SK-N-SH (cell line): Measurements from ENCODE around the gene TXNDC2. TPM values are rescaled to one million over a fixed set of nuclear protein-coding genes. Genes with fewer than 3 reads are reported as not detected.

Experiments
- CTCF ChIA-PET: fragments of 300-600, 350-600 bp; formaldehyde crosslinking; extraction: SDS; loops from one replicate; lab custom pipeline; 2021; lab: Yijun Ruan, JAX
- POLR2A ChIA-PET: fragments of 350-600 bp; sonication (Branson Sonifier 250); formaldehyde crosslinking; extraction: SDS; loops from one replicate; lab custom pipeline; 2020; ENCODE audit warnings: antibody characterized with exemption, inconsistent platforms; lab: Yijun Ruan, JAX
- DNase-seq: peaks from one replicate; pipeline ENCODE4 v3.0.0; 2012
- H2AFZ ChIP-seq: fragments of 200-600 bp; sonication (generic); 2 replicates; pipeline ENCODE4 v1.8.1; 2016; ENCODE audit warnings: antibody characterized with exemption, mild to moderate bottlenecking, low read depth
- H3F3A ChIP-seq: fragments of 200-600 bp; sonication (generic); replicated peaks from 2 replicates; pipeline ENCODE3; 2016; ENCODE audit warnings: antibody characterized with exemption, mild to moderate bottlenecking; ENCODE audit not compliant: insufficient read depth
- H3K27ac ChIP-seq, 2 experiments: fragments of 200-500 bp in 1 of 2; fragments of 200-600 bp in 1 of 2; sonication (Bioruptor generic) in 1 of 2; sonication (generic), shearing (Covaris generic) in 1 of 2; 2 replicates each; pipeline versions ENCODE4 v1.5.1 to v1.6.1; 2014 to 2016; ENCODE audit warnings: low read depth in 2 of 2, inconsistent platforms in 1 of 2, low read length in 1 of 2, mild to moderate bottlenecking in 1 of 2, mixed read lengths in 1 of 2
- H3K27me3 ChIP-seq: fragments of 200-600 bp; sonication (generic), shearing (Covaris generic); 2 replicates; pipeline ENCODE4 v1.6.1; 2016; ENCODE audit warnings: mixed run types; ENCODE audit not compliant: insufficient read depth
- H3K36me3 ChIP-seq, 2 experiments: fragments of 200-500 bp in 1 of 2; fragments of 200-600 bp in 1 of 2; sonication (Bioruptor generic) in 1 of 2; sonication (generic) in 1 of 2; replicated peaks in 1 of 2; 2 replicates each; pipeline versions ENCODE3 to v1.5.1; 2014 to 2016; ENCODE audit warnings: low read length in 1 of 2, mild to moderate bottlenecking in 1 of 2; ENCODE audit not compliant: insufficient read depth in 2 of 2, control insufficient read depth in 1 of 2
- H3K4me1 ChIP-seq, 2 experiments: fragments of 200-500 bp in 1 of 2; fragments of 200-600 bp in 1 of 2; sonication (Bioruptor generic) in 1 of 2; sonication (generic), shearing (Covaris generic) in 1 of 2; 2 replicates each; pipeline versions ENCODE4 v1.5.1 to v1.6.1; 2014 to 2016; ENCODE audit warnings: low read depth in 1 of 2, low read length in 1 of 2, mixed run types in 1 of 2; ENCODE audit not compliant: insufficient read depth in 2 of 2, control insufficient read depth in 1 of 2
- H3K4me2 ChIP-seq: fragments of 200-600 bp; sonication (generic), shearing (Covaris generic); 2 replicates; pipeline ENCODE4 v1.6.1; 2017; ENCODE audit warnings: mixed run types
- H3K4me3 ChIP-seq, 2 experiments: fragments of 200-500 bp in 1 of 2; fragments of 200-600 bp in 1 of 2; sonication (Bioruptor generic) in 1 of 2; sonication (generic), shearing (Covaris generic) in 1 of 2; 2 replicates each; pipeline versions ENCODE4 v1.5.1 to v1.8.1; 2014 to 2016; ENCODE audit warnings: low read depth in 2 of 2, inconsistent platforms in 1 of 2, low read length in 1 of 2, mild to moderate bottlenecking in 1 of 2, mixed read lengths in 1 of 2, moderate library complexity in 1 of 2
- H3K79me2 ChIP-seq: fragments of 200-600 bp; sonication (generic); 2 replicates; pipeline ENCODE4 v1.8.1; 2017; ENCODE audit warnings: mild to moderate bottlenecking; ENCODE audit not compliant: insufficient read depth
- H3K9ac ChIP-seq: fragments of 200-600 bp; sonication (generic); 2 replicates; pipeline ENCODE4 v1.6.1; 2017; ENCODE audit warnings: mixed run types
- H3K9me2 ChIP-seq: fragments of 200-600 bp; sonication (generic); 2 replicates; pipeline ENCODE4 v1.6.1; 2017; ENCODE audit warnings: mixed run types
- H3K9me3 ChIP-seq: fragments of 200-600 bp; sonication (generic); 2 replicates; pipeline ENCODE4 v1.6.1; 2017; ENCODE audit warnings: mixed run types, mild to moderate bottlenecking, moderate library complexity
- H4K20me1 ChIP-seq: fragments of 200-600 bp; sonication (generic); 2 replicates; pipeline ENCODE4 v1.6.1; 2017; ENCODE audit warnings: mild to moderate bottlenecking, mixed run types; ENCODE audit not compliant: insufficient read depth
- CHD2 ChIP-seq: fragments of 150-350 bp; IDR thresholded peaks from 2 replicates; pipeline ENCODE4 v1.6.1; 2018; ENCODE audit warnings: low read length; ENCODE audit not compliant: partially characterized antibody
- EP300 ChIP-seq, 2 experiments: IDR thresholded peaks; 2 replicates each; pipeline versions ENCODE4 v1.4.0 to v1.6.1; 2012; ENCODE audit warnings: borderline replicate concordance in 1 of 2, low read depth in 1 of 2, low read length in 1 of 2
- EZH2phosphoT487 ChIP-seq: fragments of 200-600 bp; sonication (generic); IDR thresholded peaks from 2 replicates; pipeline ENCODE4 v1.6.1; 2017; ENCODE audit warnings: low read depth, mixed run types, mild to moderate bottlenecking, antibody characterized with exemption, moderate library complexity, borderline replicate concordance
- FOSL2 ChIP-seq: IDR thresholded peaks from 2 replicates; pipeline ENCODE4 v1.4.0; 2012; ENCODE audit warnings: low read depth, mild to moderate bottlenecking, moderate library complexity, borderline replicate concordance
- FOXJ3 ChIP-seq: sonication (generic); formaldehyde crosslinking; IDR thresholded peaks from 2 replicates; pipeline ENCODE4 v1.5.1; 2020; ENCODE audit warnings: mild to moderate bottlenecking, missing genetic modification reagents
- MAX ChIP-seq: IDR thresholded peaks from 2 replicates; pipeline ENCODE4 v1.4.0; 2012; ENCODE audit warnings: low read depth
- NFIC ChIP-seq: IDR thresholded peaks from 2 replicates; pipeline ENCODE4 v1.4.0; 2012; ENCODE audit warnings: borderline replicate concordance
- NRF1 ChIP-seq: IDR thresholded peaks from 2 replicates; pipeline ENCODE4 v1.6.1; 2012; ENCODE audit warnings: low read depth, mild to moderate bottlenecking, low read length
- PBX3 ChIP-seq: IDR thresholded peaks from 2 replicates; pipeline ENCODE4; 2012
- POLR2AphosphoS5 ChIP-seq: IDR thresholded peaks from 2 replicates; pipeline ENCODE4 v1.6.1; 2012; ENCODE audit warnings: low read depth, low read length
- RAD21 ChIP-seq: IDR thresholded peaks from 2 replicates; pipeline ENCODE4 v1.6.1; 2012; ENCODE audit warnings: mild to moderate bottlenecking, low read length
- RXRA ChIP-seq: IDR thresholded peaks from 2 replicates; pipeline ENCODE4 v1.4.0; 2012; ENCODE audit warnings: low read depth, mild to moderate bottlenecking, borderline replicate concordance
- SMC3 ChIP-seq: IDR thresholded peaks from 2 replicates; pipeline ENCODE4 v1.6.1; 2012; ENCODE audit warnings: low read depth, low read length, improper control_type of control experiment
- TCF12 ChIP-seq: IDR thresholded peaks from 2 replicates; pipeline ENCODE4 v1.4.0; 2012
- TEAD4 ChIP-seq: IDR thresholded peaks from 2 replicates; pipeline ENCODE4 v1.4.0; 2012; ENCODE audit warnings: mild to moderate bottlenecking, borderline replicate concordance; ENCODE audit not compliant: insufficient read depth
- USF2 ChIP-seq: fragments of 150-350 bp; IDR thresholded peaks from 2 replicates; pipeline ENCODE4 v1.6.1; 2017; ENCODE audit warnings: antibody characterized with exemption, low read length, low read depth, borderline replicate concordance
- ZBTB33 ChIP-seq: IDR thresholded peaks from 2 replicates; pipeline ENCODE4 v1.4.0; 2012; ENCODE audit warnings: low read depth, borderline replicate concordance
- WGBS: methylation state at CpG from one replicate; pipeline ENCODE4 v1.1.6; 2017; ENCODE audit warnings: low lambda C conversion rate; 5-methylcytosine and 5-hydroxymethylcytosine counted together
- polyA plus RNA-seq, 3 experiments: library from polyadenylated mRNA; depleted of rRNA; stranded (reverse); fragments of >200 nt; gene quantifications; 2 replicates each; pipeline ENCODE4 v1.2.3, GENCODE V29; 2012
- TF ChIP-seq, protein P1 (sequence below): fragments of 200-600 bp; sonication (generic); IDR thresholded peaks from 2 replicates; pipeline ENCODE4 v1.6.1; 2017; ENCODE audit warnings: antibody characterized with exemption, mild to moderate bottlenecking, moderate library complexity
- TF ChIP-seq, protein P2 (sequence below): fragments of 150-350 bp; IDR thresholded peaks from 2 replicates; pipeline ENCODE4 v1.6.1; 2016; ENCODE audit warnings: mild to moderate bottlenecking, low read depth, low read length
- TF ChIP-seq, protein P3 (sequence below): IDR thresholded peaks from 2 replicates; pipeline ENCODE4 v1.4.0; 2012; ENCODE audit warnings: low read depth, borderline replicate concordance

The TXNDC2 gene
- polyA plus RNA-seq, 1 of the 3 experiments (the other 2 are of a cell fraction) = 0.07 TPM

DNA sequence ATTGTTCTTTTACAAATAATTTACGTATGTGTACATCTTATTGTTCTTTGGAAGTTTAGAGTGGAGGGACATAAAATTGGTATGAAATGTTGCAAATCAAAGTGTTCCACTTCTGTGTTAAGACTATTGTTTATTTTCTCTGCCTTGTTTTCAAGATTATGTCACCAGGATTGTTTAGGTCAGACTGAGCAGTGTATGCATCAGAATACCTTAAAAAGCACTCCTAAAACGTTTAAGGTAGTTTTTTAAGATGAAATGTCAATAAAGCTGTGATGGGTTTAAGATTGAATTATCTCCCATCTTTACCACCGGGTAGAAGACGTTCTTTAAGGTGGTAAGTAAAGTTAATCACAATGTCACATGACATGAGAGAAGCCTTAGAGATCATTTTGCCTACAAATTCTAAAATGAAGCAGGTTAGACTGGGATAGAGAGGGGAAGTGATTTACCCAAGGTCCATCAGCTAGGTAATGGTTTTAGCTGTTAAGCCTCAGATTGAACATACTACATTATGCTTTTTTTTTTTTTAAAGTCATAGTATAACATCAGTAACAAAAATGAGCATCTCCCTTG lies 38.7 kb downstream of the TXNDC2 start:
- no peak overlapping the region for H3K4me3 ChIP-seq
- H2AFZ ChIP-seq = no peak overlapping the region
- H3K36me3 ChIP-seq = peaks cover 2 to 12% of the 10 kb centered on the region in 2 experiments
- no peak for DNase-seq
- peak overlapping the region; percentile 30; the same call in 1 of the 2 replicates for H3K9ac ChIP-seq
- peaks cover 3 to 53% of the 10 kb centered on the region in 2 experiments; a peak in 3 of 4 replicates for H3K4me1 ChIP-seq
- H3K9me3 ChIP-seq = no peaks in the 10 kb centered on the region
- TF ChIP-seq SMC3 = no peak
- no peak for TF ChIP-seq PBX3
- no peak for TF ChIP-seq EZH2phosphoT487
- TF ChIP-seq, protein P1, sequence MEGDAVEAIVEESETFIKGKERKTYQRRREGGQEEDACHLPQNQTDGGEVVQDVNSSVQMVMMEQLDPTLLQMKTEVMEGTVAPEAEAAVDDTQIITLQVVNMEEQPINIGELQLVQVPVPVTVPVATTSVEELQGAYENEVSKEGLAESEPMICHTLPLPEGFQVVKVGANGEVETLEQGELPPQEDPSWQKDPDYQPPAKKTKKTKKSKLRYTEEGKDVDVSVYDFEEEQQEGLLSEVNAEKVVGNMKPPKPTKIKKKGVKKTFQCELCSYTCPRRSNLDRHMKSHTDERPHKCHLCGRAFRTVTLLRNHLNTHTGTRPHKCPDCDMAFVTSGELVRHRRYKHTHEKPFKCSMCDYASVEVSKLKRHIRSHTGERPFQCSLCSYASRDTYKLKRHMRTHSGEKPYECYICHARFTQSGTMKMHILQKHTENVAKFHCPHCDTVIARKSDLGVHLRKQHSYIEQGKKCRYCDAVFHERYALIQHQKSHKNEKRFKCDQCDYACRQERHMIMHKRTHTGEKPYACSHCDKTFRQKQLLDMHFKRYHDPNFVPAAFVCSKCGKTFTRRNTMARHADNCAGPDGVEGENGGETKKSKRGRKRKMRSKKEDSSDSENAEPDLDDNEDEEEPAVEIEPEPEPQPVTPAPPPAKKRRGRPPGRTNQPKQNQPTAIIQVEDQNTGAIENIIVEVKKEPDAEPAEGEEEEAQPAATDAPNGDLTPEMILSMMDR = no peak
- no peak for TF ChIP-seq TCF12
- TF ChIP-seq TEAD4 = no peak
- no peak for TF ChIP-seq FOXJ3 (CRISPR knock-in tag)
- no peak for TF ChIP-seq CHD2
- no peak for TF ChIP-seq MAX
- no peak for TF ChIP-seq NFIC
- TF ChIP-seq POLR2AphosphoS5 = no peak
- TF ChIP-seq, protein P2, sequence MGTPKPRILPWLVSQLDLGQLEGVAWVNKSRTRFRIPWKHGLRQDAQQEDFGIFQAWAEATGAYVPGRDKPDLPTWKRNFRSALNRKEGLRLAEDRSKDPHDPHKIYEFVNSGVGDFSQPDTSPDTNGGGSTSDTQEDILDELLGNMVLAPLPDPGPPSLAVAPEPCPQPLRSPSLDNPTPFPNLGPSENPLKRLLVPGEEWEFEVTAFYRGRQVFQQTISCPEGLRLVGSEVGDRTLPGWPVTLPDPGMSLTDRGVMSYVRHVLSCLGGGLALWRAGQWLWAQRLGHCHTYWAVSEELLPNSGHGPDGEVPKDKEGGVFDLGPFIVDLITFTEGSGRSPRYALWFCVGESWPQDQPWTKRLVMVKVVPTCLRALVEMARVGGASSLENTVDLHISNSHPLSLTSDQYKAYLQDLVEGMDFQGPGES = no peak
- no peak for TF ChIP-seq RXRA
- TF ChIP-seq USF2 = no peak
- no peak for TF ChIP-seq ZBTB33
- no peak for TF ChIP-seq NRF1
- TF ChIP-seq, protein P3, sequence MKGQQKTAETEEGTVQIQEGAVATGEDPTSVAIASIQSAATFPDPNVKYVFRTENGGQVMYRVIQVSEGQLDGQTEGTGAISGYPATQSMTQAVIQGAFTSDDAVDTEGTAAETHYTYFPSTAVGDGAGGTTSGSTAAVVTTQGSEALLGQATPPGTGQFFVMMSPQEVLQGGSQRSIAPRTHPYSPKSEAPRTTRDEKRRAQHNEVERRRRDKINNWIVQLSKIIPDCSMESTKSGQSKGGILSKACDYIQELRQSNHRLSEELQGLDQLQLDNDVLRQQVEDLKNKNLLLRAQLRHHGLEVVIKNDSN = no peak
- TF ChIP-seq RAD21 = no peak
- TF ChIP-seq EP300 (IDR thresholded peaks at IDR 0.05; ENCODE audit: borderline replicate concordance in 1 of 2, low read depth in 1 of 2, low read length in 1 of 2) = no peak
- no peak for TF ChIP-seq FOSL2
- H3K4me2 ChIP-seq = peak overlapping the region; percentile 25; the same call in 1 of the 2 replicates
- CTCF ChIA-PET = interaction anchor here (1.2 kb wide), 1 partner anchor 26 kb away, joined by 4 read pairs; no protein-coding TSS in a partner anchor
- no peaks in the 10 kb centered on the region for H3K9me2 ChIP-seq
- WGBS = 77% methylated on average over 4 of the region's 4 CpGs
- H3K27ac ChIP-seq = peak overlapping the region in 1 of 2 experiments; percentile 71; a peak in 2 of 4 replicates
- POLR2A ChIA-PET = no interaction called here
- peaks cover 31% of the 10 kb centered on the region for H3F3A ChIP-seq
- H3K79me2 ChIP-seq = peaks cover 100% of the 10 kb centered on the region
- peaks cover 100% of the 10 kb centered on the region for H4K20me1 ChIP-seq
- H3K27me3 ChIP-seq = no peaks in the 10 kb centered on the region
